Measurements from ENCODE around the gene BTBD16.

- TF ChIP-seq CTCF (IDR thresholded peaks at IDR 0.05; ENCODE audit: low read depth, low read length): no peak
- TF ChIP-seq EZH2phosphoT487 (IDR thresholded peaks at IDR 0.05; ENCODE audit: low read depth): no peak
Observed at GRCh38 chr10:122298206-122298597, 27.1 kb downstream of the BTBD16 start.

All from OCI-LY3 (cell line).